GM08714 (cell line): ENCODE data around the gene MYLK2.

ENCODE experiments used
- H3K4me3 ChIP-seq: fragments of 200-500 bp; sonication (Bioruptor generic); 2 replicates; pipeline ENCODE4 v1.5.1; 2014; ENCODE audit warnings: mild to moderate bottlenecking, low read length, inconsistent platforms
- ZNF274 ChIP-seq: IDR thresholded peaks from 2 replicates; pipeline ENCODE4 v1.6.1; 2012; ENCODE audit warnings: mild to moderate bottlenecking, low read depth, low read length

MYLK2 gene

DNA sequence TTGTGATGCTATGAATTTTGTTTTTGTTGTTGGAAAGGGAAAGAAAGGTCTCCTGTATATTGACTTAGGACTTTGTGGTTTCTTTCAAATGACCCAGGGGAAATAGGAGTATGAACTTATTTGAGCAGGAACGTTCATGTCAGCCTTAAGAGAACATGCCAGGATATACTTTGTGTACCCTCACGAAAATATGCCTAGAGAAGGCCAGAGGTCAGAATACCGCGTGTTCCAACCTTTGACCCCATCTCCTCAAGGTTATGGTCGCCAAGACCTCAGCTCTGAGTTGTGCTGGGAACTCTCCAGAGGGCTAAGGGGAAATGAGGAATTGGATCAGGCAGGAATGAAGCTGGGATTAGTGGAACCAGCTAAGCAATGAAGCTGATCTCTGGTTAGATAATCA lies 62.8 kb downstream of the MYLK2 start:
- no peak overlapping the region for H3K4me3 ChIP-seq
- no peak for TF ChIP-seq ZNF274

DNA sequence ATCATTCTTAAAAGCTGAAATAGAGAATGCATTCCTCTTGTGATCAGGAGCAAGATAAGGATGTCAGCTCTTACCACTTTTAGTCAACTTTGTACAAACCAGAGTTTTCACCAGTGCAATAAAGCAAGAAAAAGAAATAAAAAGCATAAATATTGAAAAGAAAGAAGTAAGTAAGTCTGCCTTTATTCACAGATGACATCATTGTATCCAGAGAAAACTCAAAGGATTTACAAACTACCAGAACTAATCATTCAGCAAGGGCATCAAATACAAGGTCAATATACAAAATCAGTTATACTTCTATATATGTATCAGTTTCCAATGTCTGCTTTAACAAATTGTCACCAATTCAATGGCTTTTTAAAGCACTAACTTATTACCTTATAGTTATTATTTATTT lies 64.7 kb downstream of the MYLK2 start:
- TF ChIP-seq ZNF274: no peak

More for the DNA sequence above, 64.7 kb downstream of the MYLK2 start:
- no peak overlapping the region for H3K4me3 ChIP-seq
